Activated CD4-positive, alpha-beta T cell treated with anti-CD3 and anti-CD28 coated beads for 24 hours (primary cell): ENCODE data around the gene DDIT4.
"Not testable (repeated sequence)": the region's sequence is repeated elsewhere in the genome, so short reads cannot be mapped to it uniquely, and the experiment has no call there.

Experiments
- DNase-seq, 2 donors: peaks; one replicate each; pipeline ENCODE4 v3.0.0-alpha.2; 2020; ENCODE audit warnings: low read depth in 2 of 2

Gene DDIT4

GRCh38 chr10:72273410-72274212, at the start of gene DDIT4:
Gene DDIT4, plus strand, starts transcription at chr10:72273924. Its CDS starts 293 bp downstream, at chr10:72274217.
- peak; percentile 94 to 99 for DNase-seq

- DNase-seq, result not testable (repeated sequence)
Measured at GRCh38 chr10:72224191-72224590, 49.5 kb upstream of the DDIT4 start.

GRCh38 chr10:72226418-72227027, 47.2 kb upstream of the DDIT4 start:
- DNase-seq, result no peak

GRCh38 chr10:72227826-72228225, 45.9 kb upstream of the DDIT4 start:
- no peak for DNase-seq

- DNase-seq, result no peak
Measured at GRCh38 chr10:72228318-72228751, 45.4 kb upstream of the DDIT4 start.

GRCh38 chr10:72229261-72230251, 44.2 kb upstream of the DDIT4 start:
- no peak for DNase-seq

- no peak for DNase-seq
Measured at GRCh38 chr10:72233621-72234020, 40.1 kb upstream of the DDIT4 start.

GRCh38 chr10:72234560-72235095, 39.1 kb upstream of the DDIT4 start:
- DNase-seq, result no peak

- no peak for DNase-seq
Measured at GRCh38 chr10:72235544-72236279, 38.0 kb upstream of the DDIT4 start.

- DNase-seq, result no peak
Measured at GRCh38 chr10:72238392-72239175, 35.1 kb upstream of the DDIT4 start.

- no peak for DNase-seq
Measured at GRCh38 chr10:72239409-72239808, 34.3 kb upstream of the DDIT4 start.

- no peak for DNase-seq
Measured at GRCh38 chr10:72240371-72240770, 33.4 kb upstream of the DDIT4 start.

GRCh38 chr10:72241691-72242252, 32.0 kb upstream of the DDIT4 start:
- no peak for DNase-seq

- DNase-seq, result no peak
Measured at GRCh38 chr10:72242675-72243074, 31.0 kb upstream of the DDIT4 start.

- no peak for DNase-seq
Measured at GRCh38 chr10:72243822-72244437, 29.8 kb upstream of the DDIT4 start.

- no peak for DNase-seq
Measured at GRCh38 chr10:72244573-72245038, 29.1 kb upstream of the DDIT4 start.

GRCh38 chr10:72245949-72246525, 27.7 kb upstream of the DDIT4 start:
- no peak for DNase-seq

- DNase-seq, result peak in 1 of 2 donors; percentile 46
Measured at GRCh38 chr10:72248468-72249151, 25.1 kb upstream of the DDIT4 start.
